DND-41 (cell line): ENCODE results near the gene WDR45.
A peak's percentile ranks its signal among the peaks of the same experiment; 100 is the strongest.

Source experiments
- ATAC-seq: fragments of 200-7000 bp; cut with Tn5 transposase; 3 replicates; pipeline ENCODE4 v1.9.1; 2021; ENCODE audit warnings: low read depth; ENCODE audit not compliant: insufficient read depth
- DNase-seq: peaks from one replicate; pipeline ENCODE4 v3.0.0-alpha.2; 2020
- H2AFZ ChIP-seq: 2 replicates; pipeline ENCODE4 v1.6.0; 2012; ENCODE audit warnings: low read depth, low read length
- H3K27ac ChIP-seq: 2 replicates; pipeline ENCODE4 v1.5.1; 2012; ENCODE audit warnings: low read length, inconsistent platforms
- H3K27me3 ChIP-seq: fragments of 200-600 bp; sonication (generic); 2 replicates; pipeline ENCODE4 v1.6.0; 2012; ENCODE audit warnings: low read length, mild to moderate bottlenecking, inconsistent platforms; ENCODE audit not compliant: insufficient read depth, poor library complexity
- H3K36me3 ChIP-seq: 2 replicates; pipeline ENCODE4 v1.5.1; 2012; ENCODE audit warnings: low read length, inconsistent platforms; ENCODE audit not compliant: insufficient read depth
- H3K4me1 ChIP-seq: 2 replicates; pipeline ENCODE4 v1.5.1; 2012; ENCODE audit warnings: mild to moderate bottlenecking, low read length; ENCODE audit not compliant: insufficient read depth
- H3K4me2 ChIP-seq: 2 replicates; pipeline ENCODE4 v1.6.0; 2012; ENCODE audit warnings: mild to moderate bottlenecking, moderate library complexity, low read length, inconsistent platforms; ENCODE audit not compliant: insufficient read depth
- H3K4me3 ChIP-seq, 2 experiments: fragments of 200-600 bp in 1 of 2; shearing (Covaris generic) in 1 of 2; 2 replicates each; pipeline ENCODE4 v1.5.1; 2012 to 2016; ENCODE audit warnings: inconsistent platforms in 2 of 2, low read length in 2 of 2, mild to moderate bottlenecking in 2 of 2, low read depth in 1 of 2, moderate library complexity in 1 of 2
- H3K79me2 ChIP-seq: 2 replicates; pipeline ENCODE4 v1.6.0; 2012; ENCODE audit warnings: low read length, inconsistent platforms; ENCODE audit not compliant: insufficient read depth
- H3K9ac ChIP-seq: 2 replicates; pipeline ENCODE4 v1.6.0; 2012; ENCODE audit warnings: low read depth, mild to moderate bottlenecking, inconsistent platforms, low read length, moderate library complexity
- H3K9me3 ChIP-seq: 2 replicates; pipeline ENCODE4 v1.5.1; 2012; ENCODE audit warnings: low read length, moderate library complexity, mild to moderate bottlenecking, inconsistent platforms; ENCODE audit not compliant: insufficient read depth, severe bottlenecking
- H4K20me1 ChIP-seq: 2 replicates; pipeline ENCODE4 v1.6.0; 2012; ENCODE audit warnings: low read length; ENCODE audit not compliant: insufficient read depth
- EZH2 ChIP-seq: IDR thresholded peaks from 3 replicates; pipeline ENCODE4 v1.6.1; 2012; ENCODE audit warnings: borderline replicate concordance, low read depth, mild to moderate bottlenecking, moderate library complexity, low read length, inconsistent platforms; ENCODE audit not compliant: severe bottlenecking
- TF ChIP-seq, protein P1 (sequence below): IDR thresholded peaks from 2 replicates; pipeline ENCODE4 v1.5.1; 2012; ENCODE audit warnings: borderline replicate concordance, low read length, moderate library complexity, mild to moderate bottlenecking; ENCODE audit not compliant: poor library complexity, severe bottlenecking; ENCODE audit errors: extremely low read depth

Gene WDR45

DNA sequence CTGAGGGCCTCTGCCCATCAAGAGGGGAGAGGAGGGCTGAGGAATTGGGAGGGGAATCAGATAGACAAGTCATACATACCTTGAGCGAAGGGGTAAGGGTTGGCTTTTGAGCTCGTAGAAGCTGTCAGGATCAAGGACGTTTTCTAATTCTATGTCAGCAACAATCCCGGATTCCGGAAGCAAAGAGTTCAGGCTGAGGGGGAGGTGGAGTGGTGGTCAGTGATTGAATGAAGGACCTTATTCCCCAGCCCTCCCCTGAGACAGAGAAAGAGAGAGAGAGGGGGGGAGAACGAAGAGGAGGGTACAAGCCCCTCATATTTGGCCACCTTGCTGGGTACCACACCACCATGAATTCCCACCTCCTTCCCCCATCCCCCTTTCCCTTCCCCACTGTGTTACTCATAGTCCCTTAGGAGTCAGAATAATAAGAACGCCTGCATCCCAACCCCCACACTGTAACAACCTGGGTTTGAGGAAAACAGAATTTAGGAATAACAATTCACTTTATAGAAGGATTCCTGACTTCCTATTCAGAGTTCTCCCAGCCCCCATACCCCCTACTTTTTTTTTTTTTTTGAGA is 39.2 kb downstream of the WDR45 start:
- Histone ChIP-seq H3K36me3 (peaks cover 19% of the 10 kb centered on the region), H3K27ac (peak overlapping the region; percentile 60; the same call in 1 of the 2 replicates), H3K4me2 (peak overlapping the region; percentile 51; the same call in 1 of the 2 replicates), H3K9ac (0 out of 2 replicates have a peak overlapping the region, but pooled peaks have one; percentile 33), H3K27me3 (no peaks in the 10 kb centered on the region), H2AFZ (no peak overlapping the region), H3K9me3 (no peaks in the 10 kb centered on the region), H4K20me1 (no peaks in the 10 kb centered on the region), H3K4me1 (peaks cover 48% of the 10 kb centered on the region), H3K4me3 (no peak overlapping the region), H3K79me2 (peaks cover 19% of the 10 kb centered on the region)
- TF ChIP-seq, protein P1, sequence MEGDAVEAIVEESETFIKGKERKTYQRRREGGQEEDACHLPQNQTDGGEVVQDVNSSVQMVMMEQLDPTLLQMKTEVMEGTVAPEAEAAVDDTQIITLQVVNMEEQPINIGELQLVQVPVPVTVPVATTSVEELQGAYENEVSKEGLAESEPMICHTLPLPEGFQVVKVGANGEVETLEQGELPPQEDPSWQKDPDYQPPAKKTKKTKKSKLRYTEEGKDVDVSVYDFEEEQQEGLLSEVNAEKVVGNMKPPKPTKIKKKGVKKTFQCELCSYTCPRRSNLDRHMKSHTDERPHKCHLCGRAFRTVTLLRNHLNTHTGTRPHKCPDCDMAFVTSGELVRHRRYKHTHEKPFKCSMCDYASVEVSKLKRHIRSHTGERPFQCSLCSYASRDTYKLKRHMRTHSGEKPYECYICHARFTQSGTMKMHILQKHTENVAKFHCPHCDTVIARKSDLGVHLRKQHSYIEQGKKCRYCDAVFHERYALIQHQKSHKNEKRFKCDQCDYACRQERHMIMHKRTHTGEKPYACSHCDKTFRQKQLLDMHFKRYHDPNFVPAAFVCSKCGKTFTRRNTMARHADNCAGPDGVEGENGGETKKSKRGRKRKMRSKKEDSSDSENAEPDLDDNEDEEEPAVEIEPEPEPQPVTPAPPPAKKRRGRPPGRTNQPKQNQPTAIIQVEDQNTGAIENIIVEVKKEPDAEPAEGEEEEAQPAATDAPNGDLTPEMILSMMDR = no peak
- TF ChIP-seq EZH2 = no peak
- no peak for ATAC-seq
- no peak for DNase-seq

GRCh38 chrX:49039598-49040375 is 39.9 kb downstream of the WDR45 start:
- Histone ChIP-seq H2AFZ (no peak overlapping the region), H3K9ac (peak overlapping the region; percentile 33; the same call in 1 of the 2 replicates)
- peak; percentile 41 for ATAC-seq

GRCh38 chrX:49037883-49038475 is 41.7 kb downstream of the WDR45 start:
- DNase-seq (no peak), ATAC-seq (no peak)
- H3K4me3 ChIP-seq = no peak overlapping the region
- TF ChIP-seq EZH2 = no peak
- TF ChIP-seq, protein P1 = no peak
- peaks cover 34% of the 10 kb centered on the region for H3K36me3 ChIP-seq
- no peak overlapping the region for H3K27ac ChIP-seq
- H2AFZ ChIP-seq = no peak overlapping the region
- H3K9me3 ChIP-seq = no peaks in the 10 kb centered on the region
- no peaks in the 10 kb centered on the region for H3K27me3 ChIP-seq
- no peaks in the 10 kb centered on the region for H4K20me1 ChIP-seq
- H3K79me2 ChIP-seq = peaks cover 19% of the 10 kb centered on the region
- H3K9ac ChIP-seq = no peak overlapping the region
- H3K4me2 ChIP-seq = no peak overlapping the region
- H3K4me1 ChIP-seq = peaks cover 40% of the 10 kb centered on the region

More at GRCh38 chrX:49039598-49040375, 39.9 kb downstream of the WDR45 start:
- H3K4me2 ChIP-seq = peak overlapping the region; percentile 51
- peak overlapping the region in 1 of 2 experiments; percentile 33; a peak in 2 of 4 replicates for H3K4me3 ChIP-seq
- peak overlapping the region; percentile 65 for H3K27ac ChIP-seq
- H3K9me3 ChIP-seq = no peaks in the 10 kb centered on the region
- H3K36me3 ChIP-seq = peaks cover 19% of the 10 kb centered on the region
- H3K79me2 ChIP-seq = peaks cover 19% of the 10 kb centered on the region
- no peaks in the 10 kb centered on the region for H4K20me1 ChIP-seq
- TF ChIP-seq, protein P1 = peak; percentile 26
- no peak for TF ChIP-seq EZH2
- no peaks in the 10 kb centered on the region for H3K27me3 ChIP-seq
- H3K4me1 ChIP-seq = peaks cover 48% of the 10 kb centered on the region
- DNase-seq = peak; percentile 81
